ENCODE results near the gene STK10. TPM values are rescaled to one million over a fixed set of nuclear protein-coding genes. Genes with fewer than 3 reads are reported as not detected.

Gene STK10
- total and polyA plus RNA-seq, 2 of the 8 experiments (the other 6 are each of a cell fraction or from before 2014, with no cell fraction given) = 10.5 to 21.4 TPM

DNA sequence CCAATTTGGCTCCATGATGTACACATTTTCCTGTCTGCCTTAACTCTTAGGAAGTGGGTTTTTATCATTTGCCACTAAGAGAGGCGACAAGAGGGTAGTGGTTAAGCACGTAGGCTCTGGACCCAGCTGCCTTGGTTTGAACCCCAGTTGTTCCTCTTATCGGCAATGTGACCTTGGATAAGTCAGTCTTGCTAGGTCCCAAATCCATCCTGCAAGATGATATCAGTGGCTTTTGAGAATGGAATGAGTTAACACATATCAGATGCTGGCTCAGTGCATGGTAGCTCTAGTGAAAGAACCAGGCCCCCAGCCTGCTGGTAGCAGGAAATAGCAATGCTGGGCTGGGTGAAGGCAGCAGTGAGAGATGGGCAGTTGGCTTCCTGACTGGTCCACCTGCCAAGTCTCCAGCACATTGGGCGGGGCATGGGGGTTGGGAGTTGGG, 72.5 kb downstream of the STK10 start:
- Histone ChIP-seq H3K9me3 (ENCODE audit: insufficient read depth in 2 of 2, low read depth in 1 of 2, low read length in 1 of 2) (no peaks in the 10 kb centered on the region), H3K56ac (replicated peaks; ENCODE audit: insufficient read length, low read depth, low read length) (no peak overlapping the region), H3K79me2 (ENCODE audit: control insufficient read depth in 1 of 2, insufficient read depth in 2 of 2, low read length in 2 of 2) (no peaks in the 10 kb centered on the region), H3K23me2 (ENCODE audit: low read depth, low read length) (no peaks in the 10 kb centered on the region), H2BK20ac (ENCODE audit: low read length) (no peak overlapping the region), H3K4ac (replicated peaks; ENCODE audit: insufficient read length, low read depth, low read length) (no peak overlapping the region), H4K91ac (replicated peaks; ENCODE audit: insufficient read length, low read length) (no peak overlapping the region), H4K8ac (ENCODE audit: extremely low read depth, insufficient read depth, low read length) (no peak overlapping the region), H3K9ac (replicated peaks in 1 of 4; ENCODE audit: extremely low read depth in 1 of 4, low read depth in 3 of 4, low read length in 3 of 4) (no peak overlapping the region), H3K4me2 (ENCODE audit: insufficient read depth in 1 of 2, low read depth in 2 of 2, low read length in 2 of 2) (no peak overlapping the region), H3K14ac (ENCODE audit: insufficient read length) (no peak overlapping the region), H4K20me1 (replicated peaks in 1 of 2; ENCODE audit: control insufficient read depth in 1 of 2, insufficient read depth in 2 of 2, low read length in 2 of 2) (no peaks in the 10 kb centered on the region), H3K4me3 (ENCODE audit: extremely low read depth in 1 of 4, insufficient read depth in 2 of 4, low read depth in 3 of 4, low read length in 4 of 4) (no peak overlapping the region), H3K27me3 (replicated peaks in 1 of 4; ENCODE audit: control insufficient read depth in 3 of 4, extremely low read depth in 1 of 4, insufficient read depth in 3 of 4, low read length in 3 of 4) (no peaks in the 10 kb centered on the region; a peak in 1 of 7 replicates), H3K79me1 (ENCODE audit: low read depth, low read length) (no peaks in the 10 kb centered on the region; the same call in 1 of the 2 replicates), H3K4me1 (replicated peaks in 1 of 4; ENCODE audit: control insufficient read depth in 3 of 4, insufficient read depth in 4 of 4, low read length in 3 of 4) (peaks cover 0 to 8% (median 5%) of the 10 kb centered on the region in 4 experiments; a peak in 5 of 7 replicates), H2BK12ac (ENCODE audit: low read depth, low read length) (no peak overlapping the region), H2BK120ac (replicated peaks; ENCODE audit: low read depth, low read length) (no peak overlapping the region), H3K27ac (ENCODE audit: low read depth, low read length) (no peak overlapping the region), H2BK5ac (ENCODE audit: low read depth, low read length) (no peak overlapping the region), H2AFZ (ENCODE audit: low read length) (no peak overlapping the region), H4K5ac (ENCODE audit: insufficient read length, low read depth, low read length) (no peak overlapping the region), H2BK15ac (ENCODE audit: low read length) (no peak overlapping the region), H3K18ac (ENCODE audit: extremely low read depth, low read length) (no peak overlapping the region), H3K36me3 (ENCODE audit: control insufficient read depth in 2 of 4, insufficient read depth in 4 of 4, low read length in 3 of 4) (no peaks in the 10 kb centered on the region), H3K23ac (ENCODE audit: insufficient read length) (no peak overlapping the region), H2AK5ac (ENCODE audit: low read depth, low read length) (no peak overlapping the region)
- 96% methylated on average over 4 of the region's 4 CpGs; no CpG with 5 or more reads in 1 of the 2 experiments for WGBS, 2 experiments (ENCODE audit: extremely low coverage in 1 of 2, insufficient coverage in 1 of 2, insufficient read length in 1 of 2, insufficient replicate concordance in 2 of 2, low coverage in 1 of 2, low lambda C conversion rate in 2 of 2, missing lambda C conversion rate in 1 of 2)
- POLR2A ChIA-PET (ENCODE audit: partially characterized antibody) = no interaction called here
- DNase-seq (ENCODE audit: low read depth in 1 of 2, low spot score in 2 of 2) (no peak), FAIRE-seq (no peak)
- CTCF ChIA-PET (ENCODE audit: partially characterized antibody) = interaction anchor here (0.8 to 1.3 kb wide), 2 partner anchors 65 to 202 kb away, joined by 3 to 4 read pairs; no protein-coding TSS in a partner anchor
- TF ChIP-seq SP2 (IDR thresholded peaks at IDR 0.05; ENCODE audit: low read length) (no peak), EZH2 (IDR thresholded peaks at IDR 0.05; ENCODE audit: low read depth, low read length, severe bottlenecking) (no peak), POU5F1 (IDR thresholded peaks at IDR 0.05; ENCODE audit: low read depth, low read length) (no peak), NRF1 (IDR thresholded peaks at IDR 0.05; ENCODE audit: low read depth, low read length) (no peak), RFX5 (IDR thresholded peaks at IDR 0.05; ENCODE audit: borderline replicate concordance, low read depth, low read length) (no peak), CBX8 (IDR thresholded peaks at IDR 0.05; ENCODE audit: borderline replicate concordance, low read depth, low read length) (no peak), JUN (IDR thresholded peaks at IDR 0.05; ENCODE audit: low read depth, low read length) (no peak), KDM1A (IDR thresholded peaks at IDR 0.05; ENCODE audit: borderline replicate concordance, low read length) (no peak), SIRT6 (IDR thresholded peaks at IDR 0.05; ENCODE audit: low read length) (no peak), GTF2F1 (IDR thresholded peaks at IDR 0.05; ENCODE audit: borderline replicate concordance, low read depth, low read length) (no peak), GABPA (IDR thresholded peaks at IDR 0.05; ENCODE audit: borderline replicate concordance, insufficient read depth, low read length) (no peak)
- TF ChIP-seq, protein P1, sequence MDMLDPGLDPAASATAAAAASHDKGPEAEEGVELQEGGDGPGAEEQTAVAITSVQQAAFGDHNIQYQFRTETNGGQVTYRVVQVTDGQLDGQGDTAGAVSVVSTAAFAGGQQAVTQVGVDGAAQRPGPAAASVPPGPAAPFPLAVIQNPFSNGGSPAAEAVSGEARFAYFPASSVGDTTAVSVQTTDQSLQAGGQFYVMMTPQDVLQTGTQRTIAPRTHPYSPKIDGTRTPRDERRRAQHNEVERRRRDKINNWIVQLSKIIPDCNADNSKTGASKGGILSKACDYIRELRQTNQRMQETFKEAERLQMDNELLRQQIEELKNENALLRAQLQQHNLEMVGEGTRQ (IDR thresholded peaks at IDR 0.05; ENCODE audit: low read length) = no peak

Data from H1 (cell line).